Middle frontal gyrus (tissue), 1 donor: ENCODE results near the gene MAST2.
"Not testable (repeated sequence)": the region's sequence is repeated elsewhere in the genome, so short reads cannot be mapped to it uniquely, and the experiment has no call there.

ENCODE experiments used
- DNase-seq: peaks from one replicate; pipeline ENCODE4 v3.0.0-alpha.2; 2015; ENCODE audit warnings: low spot score; ENCODE audit errors: extremely low spot score

MAST2 gene

GRCh38 chr1:45892068-45892785, 88.8 kb downstream of the MAST2 start:
- DNase-seq: no peak

- DNase-seq: no peak
Observed at GRCh38 chr1:45894331-45894730, 90.9 kb downstream of the MAST2 start.

GRCh38 chr1:45894921-45895320, 91.5 kb downstream of the MAST2 start:
- DNase-seq: no peak

- DNase-seq: no peak
Observed at GRCh38 chr1:45895406-45895805, 92.0 kb downstream of the MAST2 start.

- DNase-seq: no peak
Observed at GRCh38 chr1:45906883-45907282, 103.5 kb downstream of the MAST2 start.

- no peak for DNase-seq
Observed at GRCh38 chr1:45908611-45909140, 105.3 kb downstream of the MAST2 start.

GRCh38 chr1:45911634-45912033, 108.2 kb downstream of the MAST2 start:
- DNase-seq: no peak

GRCh38 chr1:45913183-45913683, 109.8 kb downstream of the MAST2 start:
- no peak for DNase-seq

GRCh38 chr1:45913731-45914501, 110.5 kb downstream of the MAST2 start:
- DNase-seq: no peak

GRCh38 chr1:45914836-45915235, 111.4 kb downstream of the MAST2 start:
- DNase-seq: no peak

GRCh38 chr1:45922374-45922773, 119.0 kb downstream of the MAST2 start:
- no peak for DNase-seq

GRCh38 chr1:45922813-45923212, 119.4 kb downstream of the MAST2 start:
- no peak for DNase-seq

- DNase-seq: no peak
Observed at GRCh38 chr1:45923343-45923742, 119.9 kb downstream of the MAST2 start.

- no peak for DNase-seq
Observed at GRCh38 chr1:45924736-45925135, 121.3 kb downstream of the MAST2 start.

GRCh38 chr1:45925728-45926287, 122.4 kb downstream of the MAST2 start:
- DNase-seq: no peak

- no peak for DNase-seq
Observed at GRCh38 chr1:45926330-45926729, 122.9 kb downstream of the MAST2 start.

GRCh38 chr1:45927231-45927915, 124.0 kb downstream of the MAST2 start:
- not testable (repeated sequence) for DNase-seq

GRCh38 chr1:45928486-45929205, 125.2 kb downstream of the MAST2 start:
- DNase-seq: no peak

GRCh38 chr1:45929257-45929687, 125.9 kb downstream of the MAST2 start:
- DNase-seq: no peak

GRCh38 chr1:45930258-45931150, 127.1 kb downstream of the MAST2 start:
- no peak for DNase-seq
